ENCODE results near the gene PMS1. TPM values are rescaled to one million over a fixed set of nuclear protein-coding genes. Genes with fewer than 3 reads are reported as not detected.
"Not testable (repeated sequence)": the region's sequence is repeated elsewhere in the genome, so short reads cannot be mapped to it uniquely, and the experiment has no call there.

Gene PMS1
- 23.9 to 37.1 TPM (median 25.1 TPM) in 3 replicates for total RNA-seq
- long read RNA-seq, transcript PMS1-213 (13 exons, 3,225 nt) = major isoform, 9 of 17 reads
- long read RNA-seq, partial matches to known transcripts = 0 of 17 reads
- long read RNA-seq, other reads (novel, unspliced or antisense) = 7 of 17 reads

- Mint-ChIP-seq H3K36me3 (ENCODE audit: low read depth) (peaks cover 18% of the 10 kb centered on the region), H3K9me3 (ENCODE audit: low read depth) (no peaks in the 10 kb centered on the region), H3K4me3 (ENCODE audit: unreplicated experiment) (peak within 1 kb of the TSS; percentile 88), H3K27me3 (ENCODE audit: low read depth) (no peaks in the 10 kb centered on the region), H3K4me1 (ENCODE audit: low read depth) (peaks cover 40% of the 10 kb centered on the region), H3K27ac (ENCODE audit: unreplicated experiment) (peak within 1 kb of the TSS; percentile 96)
- peak; percentile 13 for TF ChIP-seq CTCF (IDR thresholded peaks at IDR 0.05)
- DNase-seq (ENCODE audit: low spot score) = peak; percentile 99
These were observed at the start of gene PMS1, which contains the start of gene ORMDL1 for GRCh38 chr2:189783927-189784867. Gene PMS1, plus strand, starts transcription at chr2:189784450. Its CDS starts 7,360 bp downstream, at chr2:189791810. Gene ORMDL1, minus strand, starts transcription at chr2:189784339. Its CDS starts 1,744 bp downstream, at chr2:189782595.

- peak; percentile 80 for TF ChIP-seq CTCF (IDR thresholded peaks at IDR 0.05)
- Mint-ChIP-seq H3K4me1 (ENCODE audit: low read depth) (peaks cover 6% of the 10 kb centered on the region), H3K27ac (ENCODE audit: unreplicated experiment) (no peak overlapping the region), H3K4me3 (ENCODE audit: unreplicated experiment) (no peak overlapping the region), H3K9me3 (ENCODE audit: low read depth) (no peaks in the 10 kb centered on the region), H3K36me3 (ENCODE audit: low read depth) (peaks cover 3% of the 10 kb centered on the region), H3K27me3 (ENCODE audit: low read depth) (no peaks in the 10 kb centered on the region)
- DNase-seq (ENCODE audit: low spot score) = no peak
These were observed 33.1 kb upstream of the PMS1 start for GRCh38 chr2:189751080-189751658.

- peaks cover 6% of the 10 kb centered on the region for H3K4me1 Mint-ChIP-seq (ENCODE audit: low read depth)
- H3K36me3 Mint-ChIP-seq (ENCODE audit: low read depth) = peaks cover 7% of the 10 kb centered on the region
- TF ChIP-seq CTCF (IDR thresholded peaks at IDR 0.05) = no peak
- DNase-seq (ENCODE audit: low spot score) = no peak
- no peaks in the 10 kb centered on the region for H3K9me3 Mint-ChIP-seq (ENCODE audit: low read depth)
- H3K27me3 Mint-ChIP-seq (ENCODE audit: low read depth) = no peaks in the 10 kb centered on the region
- H3K27ac Mint-ChIP-seq (ENCODE audit: unreplicated experiment) = no peak overlapping the region
- no peak overlapping the region for H3K4me3 Mint-ChIP-seq (ENCODE audit: unreplicated experiment)
These were observed 27.8 kb upstream of the PMS1 start for GRCh38 chr2:189756311-189756952.

- H3K4me3 Mint-ChIP-seq (ENCODE audit: unreplicated experiment); H3K27me3 Mint-ChIP-seq (ENCODE audit: low read depth): not testable (repeated sequence)
These were observed 24.1 kb upstream of the PMS1 start for GRCh38 chr2:189760154-189760553.

GRCh38 chr2:189762229-189762550 is 22.1 kb upstream of the PMS1 start:
- Mint-ChIP-seq H3K27me3 (ENCODE audit: low read depth) (no peaks in the 10 kb centered on the region), H3K27ac (ENCODE audit: unreplicated experiment) (peak overlapping the region; percentile 91), H3K4me3 (ENCODE audit: unreplicated experiment) (peak overlapping the region; percentile 91), H3K9me3 (ENCODE audit: low read depth) (no peaks in the 10 kb centered on the region), H3K36me3 (ENCODE audit: low read depth) (peaks cover 6% of the 10 kb centered on the region), H3K4me1 (ENCODE audit: low read depth) (peaks cover 16% of the 10 kb centered on the region)
- no peak for TF ChIP-seq CTCF (IDR thresholded peaks at IDR 0.05)
- no peak for DNase-seq (ENCODE audit: low spot score)

More at GRCh38 chr2:189760154-189760553, 24.1 kb upstream of the PMS1 start:
- not testable (repeated sequence) for H3K27ac Mint-ChIP-seq (ENCODE audit: unreplicated experiment); H3K36me3 Mint-ChIP-seq (ENCODE audit: low read depth); H3K9me3 Mint-ChIP-seq (ENCODE audit: low read depth); DNase-seq (ENCODE audit: low spot score)
- peaks cover 21% of the 10 kb centered on the region for H3K4me1 Mint-ChIP-seq (ENCODE audit: low read depth)
